GM18511 (cell line): ENCODE data around the gene MINDY2.
"Not testable (repeated sequence)": the region's sequence is repeated elsewhere in the genome, so short reads cannot be mapped to it uniquely, and the experiment has no call there.

Source experiments
- ATAC-seq: cut with Tn5 transposase; IDR thresholded peaks from one replicate; pipeline ENCODE4 v1.9.1; 2021; ENCODE audit warnings: mild to moderate bottlenecking, moderate library complexity; ENCODE audit not compliant: unreplicated experiment

MINDY2 gene

DNA sequence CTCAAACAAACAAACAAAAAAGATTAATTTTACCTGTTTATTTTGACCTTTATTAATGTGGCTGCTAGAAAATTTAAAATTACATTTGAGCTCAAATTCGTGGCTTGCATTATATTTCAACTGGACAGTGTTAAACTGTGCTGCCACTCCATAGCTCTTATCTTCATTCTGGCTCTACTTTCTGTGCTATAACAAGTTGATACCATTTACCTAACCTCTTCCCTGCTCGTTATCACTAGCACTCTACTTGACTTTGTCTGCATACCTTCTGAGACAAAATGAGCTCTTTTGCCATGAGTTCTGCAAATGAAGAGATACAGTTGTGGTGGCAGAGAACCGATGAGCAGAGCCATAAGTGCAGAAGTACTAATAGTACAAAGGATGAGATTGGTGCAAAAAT is 26.4 kb downstream of the MINDY2 start:
- ATAC-seq = no peak

DNA sequence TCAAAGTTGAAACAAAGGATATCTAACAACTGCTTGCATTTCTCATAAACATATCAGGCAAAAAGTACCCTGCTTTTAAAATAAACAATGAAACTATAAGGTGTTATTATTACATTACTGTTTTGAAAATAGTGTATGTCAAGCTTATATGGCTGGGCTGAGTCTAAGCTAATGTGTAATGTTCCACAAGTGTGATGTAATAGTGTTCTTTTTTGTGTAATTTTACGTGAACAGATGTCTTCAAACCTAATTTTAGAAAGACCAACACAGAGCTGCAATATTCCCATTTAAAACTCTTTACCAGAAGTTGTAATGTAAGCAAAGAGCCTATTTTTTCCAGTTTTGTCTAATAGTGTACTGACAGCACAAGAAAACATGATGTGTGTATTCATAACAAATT is 34.0 kb downstream of the MINDY2 start:
- no peak for ATAC-seq

DNA sequence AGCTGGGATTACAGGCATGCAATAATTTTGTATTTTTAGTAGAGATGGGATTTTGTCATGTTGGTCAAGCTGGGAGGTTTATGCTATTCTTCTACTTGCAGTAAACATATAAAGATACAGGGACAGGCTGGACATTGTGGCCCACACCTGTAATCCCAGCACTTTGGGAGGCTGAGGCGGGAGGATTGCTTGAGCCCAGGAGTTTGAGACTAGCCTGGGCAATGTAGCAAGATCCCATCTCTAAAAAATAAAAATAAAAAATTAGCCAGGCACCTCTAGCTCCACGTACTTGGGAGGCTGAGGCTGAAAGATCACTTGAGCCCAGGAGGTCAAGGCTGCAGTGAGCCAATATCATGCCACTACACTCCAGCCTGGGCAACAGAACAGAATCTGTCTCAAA is 52.2 kb downstream of the MINDY2 start:
- ATAC-seq = not testable (repeated sequence)

DNA sequence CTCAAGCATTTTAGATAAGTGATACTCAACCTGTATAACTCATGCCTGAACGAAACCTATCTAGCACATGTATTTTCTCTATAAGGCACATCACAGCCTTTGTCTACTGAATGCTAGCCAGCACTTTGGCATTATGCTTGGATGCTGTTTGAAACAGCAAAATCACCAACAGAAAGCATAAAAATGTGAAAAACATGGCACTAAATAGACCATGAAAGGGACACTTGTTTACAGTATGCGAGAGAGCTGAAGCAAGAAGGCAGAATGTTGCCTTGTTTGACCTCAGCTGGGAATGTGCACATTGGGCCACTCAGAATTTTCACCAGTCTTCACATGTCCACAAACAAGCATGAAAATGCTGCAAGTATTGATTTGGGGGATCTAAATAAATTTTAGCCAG is 59.5 kb downstream of the MINDY2 start:
- ATAC-seq = no peak

DNA sequence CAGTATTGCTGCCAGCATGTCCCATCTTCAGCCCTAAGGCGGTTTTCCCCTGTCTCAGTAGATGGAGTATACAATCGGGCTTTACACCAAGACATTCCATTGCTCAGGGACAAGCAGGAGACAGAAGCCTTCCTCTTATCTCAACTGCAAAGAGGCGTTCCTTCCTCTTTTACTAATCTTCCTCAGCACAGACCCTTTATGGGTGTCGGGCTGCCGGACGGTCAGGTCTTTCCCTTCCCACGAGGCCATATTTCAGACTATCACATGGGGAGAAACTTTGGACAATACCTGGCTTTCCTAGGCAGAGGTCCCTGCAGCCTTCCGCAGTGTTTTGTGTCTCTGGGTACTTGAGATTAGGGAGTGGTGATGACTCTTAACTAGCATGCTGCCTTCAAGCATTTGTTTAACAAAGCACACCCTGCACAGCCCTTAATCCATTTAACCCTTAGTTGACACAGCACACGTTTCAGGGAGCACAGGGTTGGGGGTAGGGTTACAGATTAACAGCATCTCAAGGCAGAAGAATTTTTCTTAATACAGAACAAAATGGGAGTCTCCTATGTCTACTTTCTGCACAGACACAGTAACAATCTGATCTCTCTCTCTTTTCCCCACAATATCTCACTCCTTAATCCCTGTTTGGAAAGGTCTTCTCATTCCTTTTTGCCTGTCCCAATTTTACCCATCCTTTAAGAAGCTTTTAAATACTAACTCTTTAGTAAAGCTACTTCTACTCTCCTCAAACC is 62.8 kb downstream of the MINDY2 start:
- ATAC-seq = not testable (repeated sequence)

DNA sequence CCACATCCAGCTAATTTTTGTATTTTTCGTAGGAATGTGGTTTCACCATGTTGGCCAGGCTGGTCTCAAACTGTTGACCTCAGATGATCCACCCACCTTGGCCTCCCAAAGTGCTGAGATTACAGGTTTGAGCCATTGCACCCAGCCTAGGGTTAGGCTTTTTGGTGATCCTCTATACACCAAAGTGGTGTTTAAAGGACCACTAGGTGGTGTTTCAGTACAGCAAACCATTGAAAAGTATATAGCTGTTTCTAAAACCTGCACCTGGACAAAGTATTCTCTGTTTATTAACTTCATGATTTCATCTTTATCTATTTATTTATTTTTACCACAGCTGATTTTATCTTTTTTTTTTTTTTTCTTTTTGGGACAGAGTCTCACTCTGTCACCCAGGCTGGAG is 68.4 kb downstream of the MINDY2 start:
- no peak for ATAC-seq

DNA sequence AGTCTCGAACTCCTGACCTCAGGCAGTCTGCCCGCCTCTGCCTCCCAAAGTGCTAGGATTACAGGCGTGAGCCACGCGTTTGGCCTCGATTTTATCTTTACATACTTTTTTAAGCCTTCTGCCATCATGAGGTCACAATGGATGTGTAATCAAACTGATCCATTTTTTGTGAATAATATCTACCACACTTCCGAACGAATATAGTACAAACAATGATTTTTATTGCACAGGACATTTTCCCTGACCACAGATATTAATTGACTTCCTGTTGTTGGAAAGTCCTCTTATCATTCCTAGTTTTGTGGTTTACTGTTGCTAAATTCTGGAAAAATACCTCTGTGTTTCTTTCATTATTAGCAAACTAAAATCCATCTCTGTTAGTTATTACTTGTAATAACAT is 68.9 kb downstream of the MINDY2 start:
- no peak for ATAC-seq

DNA sequence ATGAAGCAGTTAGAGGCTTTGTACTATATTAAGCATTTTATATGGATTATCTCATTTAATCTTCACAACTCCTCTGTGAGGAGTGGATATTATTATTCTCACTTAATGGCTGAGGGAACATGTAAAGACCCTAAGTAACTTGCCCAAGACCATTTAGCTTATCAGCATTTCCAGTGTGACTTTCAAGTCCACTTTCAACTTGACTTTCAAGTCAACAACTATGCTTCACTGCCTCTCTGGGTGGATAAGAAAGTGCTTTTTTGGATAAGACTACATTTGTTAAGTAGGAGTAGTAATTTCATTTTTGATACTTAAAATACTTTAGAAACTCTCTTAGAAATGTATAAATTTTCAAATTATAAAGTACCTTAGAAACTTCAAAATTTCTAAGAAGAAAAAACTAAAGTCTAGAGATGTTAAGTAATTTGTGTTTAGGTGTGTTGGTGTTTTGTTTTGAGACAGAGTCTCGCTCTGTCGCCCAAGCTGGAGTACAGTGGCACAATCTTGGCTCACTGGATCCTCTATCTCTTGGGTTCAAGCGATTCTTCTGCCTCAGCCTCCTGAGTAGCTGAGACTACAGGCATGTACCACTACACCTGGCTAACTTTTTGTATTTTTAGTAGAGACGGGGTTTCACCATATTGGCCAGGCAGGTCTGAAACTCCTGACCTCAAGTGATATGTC is 71.8 kb downstream of the MINDY2 start:
- ATAC-seq = no peak

DNA sequence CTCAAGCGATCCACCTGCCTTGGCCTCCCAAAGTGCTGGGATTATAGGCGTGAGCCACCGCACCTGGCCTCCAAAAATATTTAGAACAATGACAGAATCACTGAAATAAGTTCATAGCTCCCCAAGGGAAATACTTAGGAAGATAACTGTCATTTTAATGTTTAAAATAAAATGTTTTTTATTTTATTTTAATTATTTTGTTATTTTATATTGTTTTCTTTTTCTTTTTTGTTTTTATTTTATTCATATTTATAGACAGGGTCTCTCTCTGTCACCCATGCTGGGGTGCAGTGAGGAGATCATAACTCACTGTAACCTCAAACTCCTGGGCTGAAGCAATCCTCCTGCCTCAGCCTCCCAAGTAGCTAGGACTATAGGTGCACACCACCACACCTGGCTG is 80.1 kb downstream of the MINDY2 start:
- not testable (repeated sequence) for ATAC-seq

DNA sequence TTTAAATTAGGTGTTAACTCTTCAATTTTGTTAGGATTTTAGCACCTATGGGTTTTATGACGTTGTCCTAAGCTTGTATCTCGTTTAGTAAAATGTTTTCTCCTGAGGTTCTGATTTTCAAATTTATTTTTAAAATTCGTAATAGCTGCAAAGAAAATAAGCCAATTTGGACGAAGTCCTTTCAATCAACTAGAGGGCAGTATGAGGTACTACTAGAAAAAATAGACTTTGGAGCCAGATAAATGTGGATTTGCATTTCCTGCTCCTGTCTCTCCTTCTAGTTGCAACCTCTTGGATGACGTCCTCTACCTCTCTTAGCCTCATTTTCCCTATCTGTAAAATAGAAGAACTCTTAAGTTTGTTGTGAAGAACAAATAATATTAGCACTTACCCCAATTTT is 81.2 kb downstream of the MINDY2 start:
- no peak for ATAC-seq

DNA sequence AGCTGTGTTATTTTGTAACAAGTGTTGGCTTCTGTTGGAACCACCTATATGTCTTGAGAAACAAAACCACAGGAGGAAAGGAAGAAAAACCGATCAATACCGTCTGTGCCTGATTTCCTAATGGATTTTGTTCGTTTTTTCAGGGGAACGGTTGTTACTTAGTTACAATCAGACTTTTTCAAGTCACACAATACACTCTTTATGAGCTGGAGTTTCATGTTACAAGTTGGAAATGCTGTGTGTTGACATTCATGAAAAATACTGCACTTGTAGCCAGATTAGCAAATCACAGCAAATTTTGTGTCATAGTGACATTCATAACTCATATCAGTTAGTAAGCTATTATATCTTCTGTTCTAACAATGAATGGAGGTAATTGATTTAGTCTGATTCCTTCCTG is 83.5 kb downstream of the MINDY2 start:
- ATAC-seq = no peak

DNA sequence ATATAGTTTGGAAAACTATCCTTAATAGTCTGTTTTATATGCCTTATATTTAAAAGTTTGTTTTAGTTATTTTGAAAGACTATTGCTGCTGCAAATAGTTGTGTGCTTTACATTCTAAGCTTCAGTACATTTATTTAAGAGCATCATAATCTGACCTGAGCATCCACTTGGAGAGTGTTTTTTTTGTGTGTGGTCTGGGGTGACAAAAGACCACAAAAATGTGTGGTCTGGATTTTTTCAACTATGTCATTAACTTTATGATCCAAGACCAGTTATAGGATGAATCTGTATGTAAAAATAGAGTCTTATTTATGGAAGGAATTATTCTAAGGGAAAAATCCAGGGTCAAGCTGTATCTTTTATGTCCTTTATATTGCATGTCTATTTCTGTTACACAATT is 85.0 kb downstream of the MINDY2 start:
- no peak for ATAC-seq

DNA sequence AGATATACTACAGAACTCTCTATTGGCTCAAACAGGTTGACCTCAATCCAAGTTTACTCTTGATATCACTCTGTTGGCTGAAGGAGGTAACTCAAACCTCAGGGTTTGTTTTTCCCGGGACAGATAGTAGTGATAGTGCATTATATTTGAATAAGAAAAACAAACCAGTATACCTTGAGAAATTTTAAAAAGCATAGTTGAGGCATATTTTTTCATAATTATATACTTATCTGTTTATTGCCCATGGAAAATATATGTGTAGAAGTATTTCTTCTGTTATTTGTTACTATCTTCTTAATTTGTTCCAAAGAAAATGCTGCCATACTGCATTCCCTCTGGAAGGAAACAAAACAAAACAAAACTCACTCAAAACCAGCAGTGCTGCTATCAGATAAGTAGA is 85.5 kb downstream of the MINDY2 start:
- ATAC-seq = not testable (repeated sequence)

DNA sequence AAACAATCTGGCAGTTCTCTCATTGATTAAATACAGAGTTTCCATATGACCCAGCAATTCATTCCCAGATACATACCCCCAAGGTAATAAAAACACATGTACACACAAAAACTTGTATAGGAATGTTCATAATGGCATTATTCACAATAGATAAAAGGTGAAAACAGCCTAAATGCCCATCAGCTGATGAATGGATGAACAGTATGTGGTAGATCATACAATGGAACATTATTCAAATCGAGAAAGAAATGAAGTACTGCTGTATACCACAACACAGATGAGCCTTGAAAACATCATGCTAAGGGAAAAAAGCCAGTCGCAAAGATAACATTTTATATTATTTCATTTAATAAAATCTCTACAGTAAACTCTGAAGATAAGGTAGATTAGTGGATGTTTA is 91.2 kb downstream of the MINDY2 start:
- no peak for ATAC-seq

DNA sequence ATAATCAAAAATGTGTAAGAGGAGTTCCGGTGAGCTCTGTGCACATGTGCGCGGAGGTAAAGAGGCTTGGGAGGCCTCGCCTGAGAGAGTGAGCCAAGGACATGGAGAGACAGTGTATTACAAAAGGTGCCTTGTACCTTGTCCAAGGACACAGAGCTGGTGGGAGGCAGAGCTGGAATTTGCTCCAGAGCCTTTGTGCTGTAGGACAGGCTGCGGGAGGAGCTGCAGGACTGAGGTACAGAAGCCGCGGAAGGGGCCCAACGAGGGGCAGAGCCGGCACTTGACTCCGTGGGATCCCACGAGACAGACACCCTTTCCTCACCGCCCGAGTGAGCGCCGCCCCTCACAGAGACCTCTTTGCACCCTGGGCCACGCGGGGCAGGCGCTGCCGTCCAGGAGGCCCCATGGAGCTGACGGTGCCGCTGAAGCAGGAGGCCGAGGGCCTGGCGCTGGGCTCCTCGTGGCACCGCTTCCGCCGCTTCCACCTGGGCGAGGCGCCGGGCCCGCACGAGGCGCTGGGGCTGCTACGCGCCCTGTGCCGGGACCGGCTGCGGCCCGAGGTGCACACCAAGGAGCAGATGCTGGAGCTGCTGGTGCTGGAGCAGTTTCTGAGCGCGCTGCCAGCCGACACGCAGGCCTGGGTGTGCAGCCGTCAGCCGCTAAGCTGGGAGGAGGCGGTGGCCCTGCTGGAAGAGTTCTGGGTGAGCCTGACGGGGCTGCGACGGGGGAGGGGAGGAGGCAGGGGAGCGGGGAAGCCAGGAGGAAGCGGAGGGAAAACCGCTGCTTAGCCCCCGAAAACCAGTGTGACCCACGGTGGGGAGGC is 93.7 kb downstream of the MINDY2 start:
- no peak for ATAC-seq

DNA sequence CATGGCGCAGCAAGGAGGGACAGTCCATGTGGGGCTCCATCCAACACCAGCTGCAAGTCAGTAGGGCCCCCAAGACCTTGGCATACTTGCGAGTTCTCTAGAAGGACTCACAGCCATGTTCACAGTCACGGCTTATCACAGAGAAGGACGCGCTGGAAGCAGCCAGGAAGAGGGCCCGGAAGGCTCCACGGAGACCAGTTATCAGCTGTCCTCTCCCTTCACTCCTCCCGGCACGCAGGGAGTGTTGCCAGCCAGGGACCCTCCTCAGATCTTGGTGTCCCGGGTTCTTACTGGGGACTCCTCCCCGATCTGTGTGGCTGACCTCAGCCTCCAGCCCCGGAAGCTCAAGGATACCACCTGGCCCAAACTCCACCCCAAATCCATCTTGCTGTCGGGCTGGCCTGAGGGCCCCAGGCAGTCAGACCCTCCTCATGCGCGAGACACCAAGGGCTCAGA is 94.4 kb downstream of the MINDY2 start:
- no peak for ATAC-seq

DNA sequence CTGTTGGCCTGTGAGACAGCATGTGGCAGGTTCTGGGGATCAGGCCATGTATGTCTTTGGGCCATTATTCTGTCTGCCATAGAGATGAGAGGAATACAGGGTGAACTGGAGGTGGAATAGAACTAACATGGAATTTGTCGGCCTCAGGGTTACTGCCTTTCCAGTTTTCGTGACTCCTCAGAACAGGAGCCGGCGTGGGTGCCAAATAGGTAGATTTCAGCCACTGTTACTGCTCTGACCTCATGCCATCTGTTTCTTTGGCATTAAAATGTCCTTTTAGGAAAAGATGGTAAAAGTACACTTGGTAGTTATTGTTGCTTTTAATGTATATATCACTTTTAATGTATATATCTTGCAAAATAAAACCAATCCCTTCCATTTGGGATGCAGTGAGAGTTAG is 96.8 kb downstream of the MINDY2 start:
- ATAC-seq = no peak

DNA sequence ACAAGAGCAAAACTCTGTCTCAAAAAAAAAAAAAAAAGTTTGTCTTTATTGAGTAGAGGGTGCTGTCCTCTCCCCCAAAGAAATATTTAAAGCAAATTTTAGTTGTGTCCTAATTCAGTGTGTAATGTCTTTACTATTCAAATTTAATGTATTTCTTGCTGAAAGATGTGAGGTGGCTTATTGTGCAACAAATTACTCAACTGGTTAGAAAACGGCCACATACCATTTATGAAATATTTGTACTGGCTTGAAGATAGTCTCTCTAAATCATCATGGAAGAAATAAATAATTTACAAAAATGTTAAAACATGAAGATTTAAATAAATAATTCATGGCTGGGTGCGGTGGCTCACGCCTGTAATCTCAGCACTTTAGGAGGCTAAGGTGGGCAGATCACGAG is 99.3 kb downstream of the MINDY2 start:
- no peak for ATAC-seq

DNA sequence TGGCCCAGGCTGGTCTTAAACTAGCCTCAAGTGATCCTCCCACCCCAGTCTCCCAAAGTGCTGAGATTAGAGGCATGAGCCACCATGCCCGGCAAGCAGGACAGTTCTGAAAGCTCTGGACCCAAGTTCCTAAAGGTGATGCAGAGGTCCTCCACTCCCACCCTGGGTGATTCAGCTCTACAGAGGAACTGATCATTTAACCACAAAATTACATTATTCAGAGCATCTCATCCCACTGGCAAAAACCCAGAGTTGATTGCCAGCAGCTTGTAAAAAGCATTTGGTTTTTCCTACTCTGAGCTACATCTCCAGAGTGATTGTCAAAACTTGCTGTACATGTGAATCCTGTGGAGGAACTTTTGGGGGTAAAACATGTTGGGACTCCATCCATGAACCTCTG is 102.2 kb downstream of the MINDY2 start:
- ATAC-seq = no peak

DNA sequence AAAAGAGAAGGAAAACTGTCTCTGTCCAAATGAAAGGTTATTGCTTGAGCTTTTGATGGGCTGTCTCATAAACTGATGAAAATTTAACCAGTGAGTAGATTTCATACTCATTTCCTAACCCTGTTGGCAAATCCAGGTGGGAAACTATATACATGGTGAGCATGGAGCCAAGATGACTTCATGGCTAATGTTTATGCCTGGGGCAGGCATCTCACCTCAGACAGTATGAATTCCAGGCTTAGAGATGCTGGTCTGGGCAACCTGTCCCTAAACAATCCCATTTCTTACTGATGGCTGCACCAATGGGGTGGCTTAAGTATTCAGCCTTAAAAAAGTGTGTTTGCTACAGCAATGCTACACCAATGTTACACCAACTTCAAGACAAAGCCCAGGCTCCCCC is 104.2 kb downstream of the MINDY2 start:
- no peak for ATAC-seq

DNA sequence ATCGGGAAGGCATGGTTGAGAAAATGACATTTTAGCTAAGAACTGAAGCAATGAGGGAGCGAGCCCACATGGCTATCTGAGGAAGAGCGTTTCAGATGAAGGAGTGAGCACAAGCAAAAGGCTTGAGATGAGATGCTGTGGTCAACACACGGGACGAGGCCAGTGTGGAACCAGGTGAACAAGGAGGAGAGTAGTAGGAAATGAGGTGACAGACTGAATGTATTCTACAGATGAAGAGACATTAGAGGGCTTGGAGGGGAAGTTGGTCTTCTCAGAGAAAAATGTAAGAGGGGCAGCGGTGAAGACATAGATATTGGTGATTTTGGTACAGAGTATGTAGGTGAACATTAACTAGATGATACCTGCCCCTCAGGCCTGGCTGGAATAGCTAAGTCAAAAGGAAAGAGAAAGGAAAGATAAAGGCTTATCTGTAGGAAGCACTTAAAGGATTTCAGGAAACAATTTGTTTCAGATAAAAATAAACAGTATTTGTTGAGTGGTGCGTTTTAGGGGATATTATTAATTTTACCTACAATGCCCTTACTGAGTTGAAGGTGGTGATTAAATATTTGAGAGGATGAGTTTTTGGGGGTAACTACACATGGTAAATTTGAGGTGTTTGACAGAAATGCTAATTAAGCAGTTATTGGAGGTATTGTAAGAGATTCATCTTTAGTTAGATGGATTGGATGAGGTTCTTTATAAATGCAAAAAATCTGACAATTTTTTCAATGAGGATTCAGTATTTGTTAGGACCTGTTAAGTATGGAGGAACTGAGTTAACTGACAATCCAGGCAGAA is 105.4 kb downstream of the MINDY2 start:
- no peak for ATAC-seq
